HepG2 (cell line): Measurements from ENCODE around the gene POLQ. TPM values are rescaled to one million over a fixed set of nuclear protein-coding genes. Genes with fewer than 3 reads are reported as not detected.

Experiments
- CREB1 ChIP-seq, 2 experiments: fragments of 450-650 bp in 1 of 2; IDR thresholded peaks; 2 replicates each; pipeline ENCODE4 v1.6.1; 2016 to 2017; ENCODE audit warnings: control low read depth in 1 of 2, mild to moderate bottlenecking in 1 of 2, missing compliant biosample characterization in 1 of 2, missing genetic modification characterization in 1 of 2
- E2F2 ChIP-seq: sonication (generic); formaldehyde crosslinking; IDR thresholded peaks from 2 replicates; pipeline ENCODE4 v1.4.0; 2020; ENCODE audit warnings: missing genetic modification reagents, borderline replicate concordance
- GMEB1 ChIP-seq: sonication (generic); formaldehyde crosslinking; IDR thresholded peaks from 2 replicates; pipeline ENCODE4 v1.5.1; 2020; ENCODE audit warnings: missing genetic modification reagents, mild to moderate bottlenecking, borderline replicate concordance
- HBP1 ChIP-seq: IDR thresholded peaks from 2 replicates; pipeline ENCODE4 v1.6.1; 2016; ENCODE audit warnings: low read depth, control low read depth
- HOXA5 ChIP-seq: sonication (generic); formaldehyde crosslinking; IDR thresholded peaks from 2 replicates; pipeline ENCODE4 v1.4.0; 2020; ENCODE audit warnings: missing genetic modification reagents
- MXI1 ChIP-seq: IDR thresholded peaks from 3 replicates; pipeline ENCODE4 v1.6.1; 2012; ENCODE audit warnings: low read depth, low read length, inconsistent platforms, borderline replicate concordance
- PPARG ChIP-seq: conservative IDR thresholded peaks from 2 replicates; pipeline ENCODE4 v1.6.1; 2016; ENCODE audit warnings: missing biosample characterization, missing genetic modification reagents
- TP53 ChIP-seq: sonication (generic); formaldehyde crosslinking; conservative IDR thresholded peaks from 2 replicates; pipeline ENCODE4 v1.4.0; 2020; ENCODE audit warnings: missing genetic modification reagents
- UBTF ChIP-seq: sonication (generic); formaldehyde crosslinking; IDR thresholded peaks from 2 replicates; pipeline ENCODE4 v1.4.0; 2020; ENCODE audit warnings: mild to moderate bottlenecking, missing genetic modification reagents
- ZFP91 ChIP-seq: sonication (generic); formaldehyde crosslinking; IDR thresholded peaks from 2 replicates; pipeline ENCODE4 v1.9.0; 2022; ENCODE audit warnings: missing genetic modification reagents, mild to moderate bottlenecking, borderline replicate concordance
- polyA plus RNA-seq, 8 experiments: library from polyadenylated mRNA; depleted of rRNA in 3 of 8; stranded (reverse) in 7 of 8; unstranded in 1 of 8; fragments of >200 nt; fragmentation: Illumina TruSeq in 4 of 8; extraction: Trizol in 4 of 8; gene quantifications; 2 replicates each; pipeline versions ENCODE4 v1.2.1 to v1.2.3, GENCODE V29; 2011 to 2016; ENCODE audit warnings: low read depth in 4 of 8, missing spikeins in 1 of 8, mixed read lengths in 1 of 8; ENCODE audit not compliant: insufficient read depth in 1 of 8
- total RNA-seq, 5 experiments: library from RNA; depleted of rRNA; stranded (reverse); fragments of >200 nt; fragmentation: Illumina TruSeq; extraction: Trizol; gene quantifications; 2 replicates each; pipeline ENCODE4 v1.2.3, GENCODE V29; 2016; ENCODE audit warnings: low read depth in 1 of 5
- TF ChIP-seq, protein P1 (sequence below): sonication (generic); formaldehyde crosslinking; IDR thresholded peaks from 2 replicates; pipeline ENCODE4 v1.4.0; 2020; ENCODE audit warnings: missing genetic modification reagents, borderline replicate concordance

The POLQ gene
- total and polyA plus RNA-seq, 2 of the 13 experiments (the other 11 are each of a cell fraction or from before 2014, with no cell fraction given), result 2.5 to 18.6 TPM

DNA sequence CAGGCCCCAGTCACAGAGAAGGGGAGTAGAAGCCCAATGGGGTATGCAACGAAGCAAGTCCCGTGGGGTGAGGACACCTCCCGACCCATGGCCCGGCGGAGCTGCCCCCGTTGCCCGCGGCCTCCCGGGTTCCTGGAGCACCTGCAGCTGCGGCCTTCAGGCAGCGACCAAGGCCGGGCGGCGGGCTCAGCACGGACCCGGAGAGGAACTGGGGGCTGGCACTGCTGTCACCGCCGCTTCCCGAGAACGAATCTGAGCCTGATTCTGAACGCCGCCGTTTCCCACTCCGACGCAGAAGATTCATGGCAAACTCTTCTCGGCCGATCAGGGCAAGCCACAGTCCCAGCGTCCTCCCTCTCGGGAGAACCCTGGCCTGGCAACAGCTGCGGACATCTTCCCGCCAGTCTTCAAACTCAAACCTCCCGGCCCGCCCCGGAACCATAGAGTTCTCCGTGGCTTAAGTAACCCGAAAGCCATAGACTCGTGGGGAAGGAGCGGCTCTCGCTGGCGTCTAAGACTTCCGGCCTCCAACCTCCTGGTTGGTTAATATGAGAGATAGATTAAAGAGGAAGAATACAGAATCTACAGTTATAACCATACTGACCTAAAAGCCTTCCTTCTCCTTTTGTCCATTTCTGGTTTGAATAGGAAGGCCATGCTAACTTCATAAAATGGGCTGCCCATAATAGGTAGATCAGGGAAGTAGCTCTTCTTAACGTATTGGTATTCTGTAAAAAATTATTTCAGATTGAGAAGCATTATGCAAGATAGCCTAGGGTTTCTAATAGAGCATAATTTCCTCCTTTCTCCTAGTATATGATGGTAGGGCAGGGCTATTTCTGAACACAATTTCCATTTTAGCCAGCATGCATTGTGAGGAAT, at the start of gene POLQ (continued):
- peak; percentile 74; the same call in 1 of the 2 replicates for TF ChIP-seq ZFP91 (CRISPR knock-in tag)
- TF ChIP-seq MXI1, result peak; percentile 35; the same call in 1 of the 3 replicates
- TF ChIP-seq GMEB1 (CRISPR knock-in tag), result peak; percentile 28; the same call in 1 of the 2 replicates
- peak; percentile 31; the same call in 1 of the 2 replicates for TF ChIP-seq E2F2
- no peak for TF ChIP-seq CREB1 (IDR thresholded peaks at IDR 0.05)
- TF ChIP-seq CREB1 (CRISPR knock-in tag; IDR thresholded peaks at IDR 0.05), result peak; percentile 71; the same call in 1 of the 2 replicates
- TF ChIP-seq UBTF, result peak; percentile 76
- peak; percentile 69; the same call in 1 of the 2 replicates for TF ChIP-seq HOXA5 (CRISPR knock-in tag)
- TF ChIP-seq, protein P1, sequence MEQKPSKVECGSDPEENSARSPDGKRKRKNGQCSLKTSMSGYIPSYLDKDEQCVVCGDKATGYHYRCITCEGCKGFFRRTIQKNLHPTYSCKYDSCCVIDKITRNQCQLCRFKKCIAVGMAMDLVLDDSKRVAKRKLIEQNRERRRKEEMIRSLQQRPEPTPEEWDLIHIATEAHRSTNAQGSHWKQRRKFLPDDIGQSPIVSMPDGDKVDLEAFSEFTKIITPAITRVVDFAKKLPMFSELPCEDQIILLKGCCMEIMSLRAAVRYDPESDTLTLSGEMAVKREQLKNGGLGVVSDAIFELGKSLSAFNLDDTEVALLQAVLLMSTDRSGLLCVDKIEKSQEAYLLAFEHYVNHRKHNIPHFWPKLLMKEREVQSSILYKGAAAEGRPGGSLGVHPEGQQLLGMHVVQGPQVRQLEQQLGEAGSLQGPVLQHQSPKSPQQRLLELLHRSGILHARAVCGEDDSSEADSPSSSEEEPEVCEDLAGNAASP, result no peak
- peak; percentile 89 for TF ChIP-seq HBP1 (CRISPR knock-in tag)
- TF ChIP-seq TP53, result peak; percentile 83; the same call in 1 of the 2 replicates
- 0 out of 2 replicates have a peak, but pooled peaks have one; percentile 34 for TF ChIP-seq PPARG (CRISPR knock-in tag)
